Neural progenitor cell (in vitro differentiated cells): Measurements from ENCODE around the gene FADS2.

Experiments
- CTCF ChIP-seq: fragments of 200-600 bp; sonication (generic); IDR thresholded peaks from 2 replicates; pipeline ENCODE4 v1.5.1; 2017; ENCODE audit warnings: antibody characterized with exemption, mild to moderate bottlenecking
- EZH2 ChIP-seq: fragments of 200-600 bp; sonication (generic); IDR thresholded peaks from 2 replicates; pipeline ENCODE4 v1.6.1; 2017; ENCODE audit warnings: antibody characterized with exemption, mild to moderate bottlenecking, moderate library complexity
- EZH2phosphoT487 ChIP-seq: fragments of 200-600 bp; sonication (generic); IDR thresholded peaks from 2 replicates; pipeline ENCODE4 v1.6.1; 2017; ENCODE audit warnings: antibody characterized with exemption

GRCh38 chr11:61885784-61886580, 57.9 kb downstream of the FADS2 start:
- TF ChIP-seq CTCF, result no peak
- no peak for TF ChIP-seq EZH2
- TF ChIP-seq EZH2phosphoT487, result no peak
